GM19438 (cell line): ENCODE measurements around the gene ECI1.

ENCODE experiments used
- ATAC-seq: cut with Tn5 transposase; IDR thresholded peaks from one replicate; pipeline ENCODE4 v1.9.1; 2021; ENCODE audit warnings: low read depth; ENCODE audit not compliant: unreplicated experiment

Gene ECI1

DNA sequence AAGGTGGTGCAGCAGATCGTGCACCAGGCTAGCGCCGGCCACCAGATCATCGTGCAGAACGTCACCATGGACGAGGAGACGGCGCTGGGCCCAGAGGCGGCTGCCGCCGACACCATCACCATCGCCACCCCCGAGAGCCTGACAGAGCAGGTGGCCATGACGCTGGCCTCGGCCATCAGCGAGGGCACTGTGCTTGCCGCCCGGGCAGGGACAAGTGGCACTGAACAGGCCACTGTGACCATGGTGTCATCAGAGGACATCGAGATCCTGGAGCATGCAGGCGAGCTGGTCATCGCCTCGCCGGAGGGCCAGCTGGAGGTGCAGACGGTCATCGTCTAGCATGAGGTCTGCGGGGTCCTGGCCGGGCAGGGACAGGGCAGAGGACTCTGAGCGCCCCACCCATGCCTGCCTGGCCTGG lies 16.1 kb downstream of the ECI1 start:
- no peak for ATAC-seq

GRCh38 chr16:2234813-2235170 lies 16.6 kb downstream of the ECI1 start:
- ATAC-seq = no peak

DNA sequence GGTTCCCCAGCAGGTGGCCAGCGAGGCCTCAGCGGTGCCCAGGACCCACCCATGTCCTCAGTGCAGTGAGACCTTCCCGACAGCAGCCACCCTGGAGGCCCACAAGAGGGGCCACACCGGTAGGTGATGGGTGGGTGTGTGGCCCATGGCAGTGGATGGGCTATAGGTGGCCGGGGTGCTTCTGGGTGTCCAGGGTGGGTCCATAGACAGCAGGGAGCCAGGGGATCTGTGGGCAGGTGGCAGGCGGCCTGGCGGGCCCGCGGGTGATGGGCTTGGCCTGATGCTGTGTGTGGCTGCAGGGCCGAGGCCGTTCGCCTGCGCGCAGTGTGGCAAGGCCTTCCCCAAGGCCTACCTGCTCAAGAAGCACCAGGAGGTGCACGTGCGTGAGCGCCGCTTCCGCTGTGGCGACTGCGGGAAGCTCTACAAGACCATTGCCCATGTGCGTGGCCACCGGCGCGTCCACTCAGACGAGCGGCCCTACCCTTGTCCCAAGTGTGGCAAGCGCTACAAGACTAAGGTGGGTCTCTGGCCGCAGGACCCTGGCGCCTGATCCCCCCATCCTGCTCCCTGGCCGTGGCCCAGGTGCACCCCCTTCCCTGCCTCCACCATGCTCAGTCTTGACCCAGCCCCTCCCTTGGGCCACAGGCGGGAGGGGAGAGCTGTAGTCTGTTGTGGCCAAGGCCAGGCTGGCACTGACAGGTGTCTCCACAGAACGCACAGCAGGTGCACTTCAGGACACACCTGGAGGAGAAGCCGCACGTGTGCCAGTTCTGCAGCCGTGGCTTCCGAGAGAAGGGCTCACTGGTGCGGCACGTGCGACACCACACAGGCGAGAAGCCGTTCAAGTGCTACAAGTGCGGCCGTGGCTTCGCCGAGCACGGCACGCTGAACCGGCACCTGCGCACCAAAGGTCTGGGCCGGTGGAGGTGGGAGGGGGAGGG lies 17.2 kb downstream of the ECI1 start:
- ATAC-seq = no peak

- ATAC-seq = no peak
Observed at GRCh38 chr16:2233046-2233775, 18.2 kb downstream of the ECI1 start.

DNA sequence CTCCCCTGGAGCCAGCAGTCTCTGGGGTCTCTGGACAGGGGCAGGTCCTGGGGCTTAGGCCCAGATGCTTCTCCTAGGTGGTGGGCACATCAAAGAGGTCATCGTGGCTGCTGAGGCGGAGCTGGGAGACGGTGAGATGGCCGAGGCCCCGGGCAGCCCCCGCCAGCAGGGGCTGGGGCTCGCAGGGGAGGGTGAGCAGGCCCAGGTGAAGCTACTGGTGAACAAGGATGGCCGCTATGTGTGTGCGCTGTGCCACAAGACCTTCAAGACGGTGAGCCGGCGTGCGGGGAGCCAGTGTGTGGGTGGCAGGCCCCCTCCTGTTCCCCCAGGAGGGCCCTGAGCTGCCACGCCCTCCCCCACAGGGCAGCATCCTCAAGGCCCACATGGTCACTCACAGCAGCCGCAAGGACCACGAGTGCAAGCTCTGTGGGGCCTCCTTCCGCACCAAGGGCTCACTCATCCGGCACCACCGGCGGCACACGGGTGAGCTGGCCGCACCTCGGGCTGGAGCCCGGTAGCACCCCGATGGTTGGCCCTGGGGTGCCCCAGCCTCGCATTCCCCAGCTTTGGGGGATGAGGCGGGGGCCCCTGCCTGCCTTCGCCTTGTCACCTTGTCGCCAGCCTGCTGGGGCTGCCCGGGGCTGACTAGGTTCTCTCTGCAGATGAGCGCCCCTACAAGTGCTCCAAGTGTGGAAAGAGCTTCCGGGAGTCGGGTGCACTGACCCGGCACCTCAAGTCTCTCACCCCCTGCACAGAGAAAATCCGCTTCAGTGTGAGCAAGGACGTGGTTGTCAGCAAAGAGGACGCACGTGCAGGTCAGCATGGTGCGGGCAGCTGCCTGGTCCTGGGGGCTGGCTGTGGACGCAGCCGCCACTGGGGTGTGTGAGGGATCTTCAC lies 19.0 kb downstream of the ECI1 start:
- ATAC-seq = no peak

DNA sequence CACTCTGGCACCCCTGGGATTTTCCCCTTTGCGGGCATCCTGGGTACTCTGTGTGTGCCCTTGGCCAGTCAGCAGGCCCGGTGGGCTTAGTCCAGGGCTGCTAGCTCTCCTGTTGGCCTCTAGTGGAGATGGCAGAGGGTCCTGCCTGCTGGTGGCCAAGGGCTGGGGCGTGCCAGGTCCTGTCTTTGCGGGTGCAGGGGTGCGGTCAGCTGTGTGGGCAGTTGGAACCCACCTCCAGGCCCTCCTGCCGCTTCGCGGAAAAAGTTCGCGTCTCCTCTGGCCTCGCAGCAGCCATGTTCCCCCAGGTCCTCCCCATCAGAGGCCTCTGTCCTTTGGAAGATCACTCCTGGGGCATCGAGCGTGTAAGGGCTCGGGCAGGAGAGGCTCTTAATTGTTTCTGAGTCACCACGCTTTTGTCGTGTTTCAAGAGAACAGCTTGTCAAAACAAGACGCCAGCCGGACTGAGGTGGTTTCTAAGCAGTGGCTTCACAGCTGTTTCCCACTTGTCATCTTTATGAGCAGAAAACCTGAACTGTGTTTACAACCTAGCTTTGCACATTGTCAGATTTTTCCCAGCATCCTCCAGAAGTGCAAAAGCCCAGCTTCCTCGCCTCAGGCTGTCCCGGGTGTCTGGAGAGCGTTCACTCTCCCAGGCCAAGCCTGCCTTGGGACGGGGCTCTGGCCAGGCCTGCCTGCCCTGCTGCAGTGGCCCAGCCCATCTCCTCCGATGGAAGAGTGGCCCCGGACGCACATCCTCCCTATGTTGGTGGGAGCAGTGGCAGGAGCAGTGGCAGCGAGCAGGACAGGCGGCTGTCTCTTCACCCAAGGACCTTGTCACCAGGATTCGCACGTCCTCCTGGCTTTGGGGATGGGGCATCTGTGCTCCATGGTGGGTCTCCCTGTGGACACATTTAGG lies 20.1 kb downstream of the ECI1 start:
- no peak for ATAC-seq

DNA sequence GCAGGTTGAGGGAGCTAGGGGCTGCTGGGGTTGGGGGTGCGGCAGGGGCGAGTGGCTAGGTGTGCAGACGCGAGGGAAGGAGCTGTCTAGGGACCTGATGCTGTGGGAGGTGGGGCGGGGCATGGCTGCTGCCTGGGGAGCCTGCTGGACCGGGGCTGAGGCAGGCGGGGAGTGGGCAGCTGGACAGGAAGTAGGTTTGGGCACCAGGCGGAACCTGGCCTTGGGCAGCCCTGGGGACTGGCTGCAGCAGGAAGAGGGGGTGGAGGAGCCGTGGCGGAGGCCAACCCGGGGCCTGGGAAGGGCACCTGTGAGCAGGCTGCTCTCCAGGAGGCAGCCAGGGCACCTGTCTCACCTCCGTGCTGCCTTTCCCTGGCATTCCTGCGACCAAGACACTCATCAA lies 21.0 kb downstream of the ECI1 start:
- no peak for ATAC-seq

DNA sequence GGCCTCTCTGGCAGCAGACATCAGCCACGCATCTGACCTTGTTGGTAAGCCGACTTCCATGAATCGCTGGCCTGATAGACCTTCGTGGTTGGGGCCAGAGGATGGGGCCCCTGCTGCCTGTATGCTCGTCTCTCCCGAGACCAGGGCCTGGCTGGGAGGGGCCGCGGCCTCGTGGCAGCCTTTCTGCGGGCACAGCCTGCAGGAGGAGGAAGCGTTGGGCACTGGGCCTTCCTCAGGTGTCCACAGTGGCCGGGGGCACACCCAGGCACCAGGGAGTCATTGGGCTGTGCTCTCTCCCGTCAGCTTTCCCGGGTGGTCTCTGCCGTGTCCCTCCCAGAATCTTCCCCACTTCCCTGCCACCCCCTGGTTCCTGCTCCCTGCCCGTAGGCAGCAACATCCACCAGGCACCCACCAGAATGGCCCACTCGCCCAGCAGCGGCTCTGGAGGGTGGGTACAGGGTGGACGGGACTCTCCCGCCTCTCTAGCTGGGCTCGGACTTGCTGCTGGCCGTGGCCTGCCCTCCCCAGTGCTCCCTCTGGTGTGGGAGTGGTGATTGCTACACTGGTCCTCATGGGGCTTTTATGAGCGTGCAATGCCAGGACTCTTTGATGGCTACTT lies 21.6 kb downstream of the ECI1 start:
- no peak for ATAC-seq

- ATAC-seq = no peak
Observed at GRCh38 chr16:2229091-2229490, 22.3 kb downstream of the ECI1 start.

- no peak for ATAC-seq
Observed at GRCh38 chr16:2228161-2228824, 23.1 kb downstream of the ECI1 start.

GRCh38 chr16:2226918-2227317 lies 24.5 kb downstream of the ECI1 start:
- no peak for ATAC-seq

DNA sequence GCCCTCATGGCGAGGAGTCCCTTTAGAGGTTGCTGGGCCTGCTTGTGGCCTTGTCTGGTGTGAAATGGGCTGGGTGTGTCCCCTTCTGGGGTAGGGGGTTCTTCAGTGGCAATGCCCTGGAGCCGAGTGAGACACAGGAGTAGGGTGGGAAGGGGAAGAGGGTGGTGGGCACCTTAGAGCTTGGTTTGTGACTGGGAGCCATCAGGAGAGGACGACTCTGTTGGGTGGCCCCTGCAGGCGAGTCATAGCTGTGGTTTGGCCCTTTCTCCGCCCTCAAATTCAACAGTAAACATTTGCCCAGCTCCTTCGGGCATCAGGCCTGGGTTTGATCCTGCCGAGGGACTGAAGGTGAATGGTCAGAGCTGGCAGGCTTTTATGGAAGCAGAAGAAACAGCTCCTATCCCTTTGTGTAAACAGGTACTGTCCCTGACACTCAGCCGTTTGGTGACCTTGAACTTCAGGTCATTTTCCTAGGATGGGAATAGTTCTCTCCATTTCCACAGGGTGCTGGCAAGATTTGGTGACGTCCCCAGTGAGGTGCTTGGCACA lies 25.1 kb downstream of the ECI1 start:
- ATAC-seq = no peak

- ATAC-seq = peak; percentile 8
Observed at GRCh38 chr16:2223942-2224486, 27.4 kb downstream of the ECI1 start.

DNA sequence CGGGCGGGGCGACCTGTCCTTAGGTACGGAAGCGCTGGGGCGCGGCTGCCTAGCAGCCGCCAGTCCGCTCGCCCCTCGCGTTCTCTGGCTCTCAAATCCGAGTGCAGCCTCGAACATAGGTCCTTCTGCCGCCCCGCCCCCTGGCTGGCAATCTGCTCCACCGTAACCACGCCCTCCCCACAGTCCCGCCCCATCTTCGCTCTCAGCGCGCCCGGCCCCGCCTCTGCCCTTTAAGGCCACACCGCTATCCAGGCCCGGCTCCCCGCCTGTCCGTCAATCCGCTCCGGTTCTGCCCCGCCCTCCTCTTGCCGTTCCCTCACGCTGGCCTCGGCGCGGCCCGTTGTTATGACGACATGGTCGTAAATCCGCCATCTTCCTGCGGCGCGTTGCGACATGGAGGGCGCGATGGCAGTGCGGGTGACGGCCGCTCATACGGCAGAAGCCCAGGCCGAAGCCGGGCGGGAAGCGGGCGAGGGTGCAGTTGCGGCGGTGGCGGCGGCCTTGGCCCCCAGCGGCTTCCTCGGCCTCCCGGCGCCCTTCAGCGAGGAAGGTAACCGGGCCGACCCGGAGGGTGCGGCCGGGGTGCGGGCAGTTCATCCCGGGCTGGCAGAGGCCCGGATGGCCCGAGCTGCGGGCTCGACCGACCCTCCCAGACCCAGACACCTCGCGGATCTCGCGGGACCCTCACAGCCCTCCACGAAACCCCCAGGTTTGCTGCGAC lies 28.0 kb downstream of the ECI1 start, which contains the start of gene E4F1:
Gene E4F1 (plus strand): TSS at position 371 of the 721 bp plus-strand sequence. CDS start 23 bp downstream, at position 394.
- peak; percentile 92 for ATAC-seq

DNA sequence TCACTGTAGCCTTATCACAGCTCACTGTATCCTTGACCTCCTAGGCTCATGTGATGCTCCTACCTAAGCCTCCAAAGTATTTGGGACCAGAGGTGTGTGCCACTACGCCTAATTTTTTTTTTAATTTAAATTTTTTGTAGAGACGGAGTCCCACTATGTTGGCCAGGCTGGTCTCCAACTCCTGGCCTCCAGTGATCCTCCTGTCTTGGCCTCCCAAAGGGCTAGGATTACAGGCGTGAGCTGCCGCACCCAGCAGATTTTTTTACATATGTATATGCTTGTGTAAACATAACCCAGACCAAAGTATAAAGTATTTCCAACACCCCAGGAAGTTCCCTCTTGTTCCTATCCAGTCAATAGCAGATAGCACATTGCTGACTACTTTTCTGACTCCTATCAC lies 35.1 kb downstream of the ECI1 start:
- no peak for ATAC-seq

GRCh38 chr16:2214719-2214968 lies 36.7 kb downstream of the ECI1 start, which contains the start of gene PGP:
PGP (minus strand) TSS chr16:2214840; CDS start chr16:2214777, 63 bp downstream.
- ATAC-seq = peak; percentile 82

DNA sequence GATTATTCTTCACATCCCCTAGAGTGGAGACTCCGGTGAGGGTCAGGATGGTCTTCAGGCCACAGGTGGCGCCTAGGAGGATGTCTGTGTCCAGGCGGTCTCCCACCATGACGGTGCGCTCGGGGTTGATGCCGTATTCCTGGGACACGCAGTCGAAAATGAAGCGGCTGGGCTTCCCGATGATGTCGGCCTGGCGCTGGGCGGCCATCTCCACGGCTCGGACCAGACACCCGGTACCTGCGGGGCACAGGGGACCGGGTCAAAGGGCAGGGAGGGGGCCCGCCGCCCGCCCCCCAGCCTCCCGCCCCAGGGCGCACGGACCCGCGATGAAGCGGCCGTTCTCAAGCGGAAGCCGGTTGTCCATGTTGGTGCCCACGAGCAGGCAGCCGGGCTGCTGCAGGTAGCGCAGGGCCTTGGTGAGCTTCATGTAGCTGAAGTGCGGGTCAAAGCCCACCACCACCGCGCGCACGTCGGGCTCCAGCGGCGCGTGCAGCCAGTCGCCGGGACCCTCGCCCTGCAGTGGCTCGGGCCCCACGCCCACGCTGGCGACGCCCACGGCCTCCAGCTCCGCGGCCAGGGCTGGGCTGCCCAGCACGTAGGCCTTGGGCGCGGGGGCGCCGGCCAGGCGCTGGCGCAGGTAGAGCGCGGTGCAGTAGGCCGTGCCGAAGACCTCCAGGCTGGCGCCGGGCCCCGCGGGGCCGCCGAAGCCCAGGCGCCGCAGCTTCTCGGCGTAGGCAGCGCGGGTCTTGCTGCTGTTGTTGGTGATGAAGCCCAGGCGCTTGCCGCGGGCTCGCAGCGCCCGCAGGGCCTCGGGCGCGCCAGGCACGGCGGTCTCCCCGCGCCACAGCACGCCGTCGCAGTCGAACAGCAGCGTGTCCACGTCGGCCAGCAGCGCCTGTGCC lies 37.3 kb downstream of the ECI1 start:
- no peak for ATAC-seq
